HFF-Myc (cell line): ENCODE results near the gene IL1RAPL2.

Experiments
- DNase-seq: peaks from one replicate; pipeline ENCODE4 v3.0.0-alpha.2; 2011; ENCODE audit warnings: low read depth; ENCODE audit errors: extremely low read depth
- H3K4me3 ChIP-seq: replicated peaks from 2 replicates; pipeline ENCODE4 v1.5.1; 2011; ENCODE audit warnings: low read depth, mild to moderate bottlenecking, control low read depth, low read length
- TF ChIP-seq, protein P1 (sequence below): IDR thresholded peaks from 2 replicates; pipeline ENCODE4 v1.5.1; 2012; ENCODE audit warnings: mild to moderate bottlenecking, low read depth, low read length, control low read depth; ENCODE audit errors: missing control alignments

Gene IL1RAPL2

DNA sequence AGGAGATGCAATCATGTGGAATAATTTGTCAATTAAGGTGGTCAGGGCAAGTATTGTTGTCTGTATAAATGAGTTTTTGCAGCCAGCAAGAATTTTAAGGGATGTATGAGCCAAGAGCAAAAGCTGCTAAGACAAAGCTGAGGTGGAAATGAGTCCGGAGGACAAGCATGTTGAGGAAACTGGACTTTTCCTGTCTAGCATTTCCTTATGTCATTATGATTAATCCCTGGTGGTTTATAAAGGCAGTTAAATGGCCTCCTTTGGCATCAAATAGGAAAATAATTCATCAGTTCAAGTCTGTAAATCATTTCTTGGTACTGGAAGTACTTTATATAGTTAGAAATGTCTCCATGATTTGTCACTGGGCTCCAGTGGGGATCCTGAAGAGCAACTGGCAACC, 716.1 kb downstream of the IL1RAPL2 start:
- no peak for DNase-seq
- TF ChIP-seq, protein P1, sequence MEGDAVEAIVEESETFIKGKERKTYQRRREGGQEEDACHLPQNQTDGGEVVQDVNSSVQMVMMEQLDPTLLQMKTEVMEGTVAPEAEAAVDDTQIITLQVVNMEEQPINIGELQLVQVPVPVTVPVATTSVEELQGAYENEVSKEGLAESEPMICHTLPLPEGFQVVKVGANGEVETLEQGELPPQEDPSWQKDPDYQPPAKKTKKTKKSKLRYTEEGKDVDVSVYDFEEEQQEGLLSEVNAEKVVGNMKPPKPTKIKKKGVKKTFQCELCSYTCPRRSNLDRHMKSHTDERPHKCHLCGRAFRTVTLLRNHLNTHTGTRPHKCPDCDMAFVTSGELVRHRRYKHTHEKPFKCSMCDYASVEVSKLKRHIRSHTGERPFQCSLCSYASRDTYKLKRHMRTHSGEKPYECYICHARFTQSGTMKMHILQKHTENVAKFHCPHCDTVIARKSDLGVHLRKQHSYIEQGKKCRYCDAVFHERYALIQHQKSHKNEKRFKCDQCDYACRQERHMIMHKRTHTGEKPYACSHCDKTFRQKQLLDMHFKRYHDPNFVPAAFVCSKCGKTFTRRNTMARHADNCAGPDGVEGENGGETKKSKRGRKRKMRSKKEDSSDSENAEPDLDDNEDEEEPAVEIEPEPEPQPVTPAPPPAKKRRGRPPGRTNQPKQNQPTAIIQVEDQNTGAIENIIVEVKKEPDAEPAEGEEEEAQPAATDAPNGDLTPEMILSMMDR, result no peak
- no peak overlapping the region for H3K4me3 ChIP-seq

DNA sequence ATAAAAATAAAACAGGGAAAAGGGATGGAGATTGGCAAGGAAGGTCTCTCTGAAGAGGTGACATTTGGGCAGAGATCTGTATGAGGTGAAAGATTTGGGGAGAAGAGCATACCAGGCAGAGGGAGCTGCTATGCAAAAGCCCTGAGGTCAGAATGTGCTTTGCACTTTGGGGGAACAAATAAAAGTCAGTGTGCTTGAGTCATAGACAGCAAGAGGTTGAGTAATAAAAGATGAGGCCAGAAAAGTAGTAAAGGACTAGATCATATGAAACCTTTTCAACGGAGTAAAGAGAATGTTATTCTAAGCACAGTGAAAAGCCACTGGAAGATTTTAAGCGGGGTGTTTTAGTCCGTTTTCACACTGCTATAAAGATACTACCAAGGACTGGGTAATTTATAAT, 731.0 kb downstream of the IL1RAPL2 start:
- DNase-seq, result no peak
- TF ChIP-seq, protein P1, result no peak
- no peak overlapping the region for H3K4me3 ChIP-seq

DNA sequence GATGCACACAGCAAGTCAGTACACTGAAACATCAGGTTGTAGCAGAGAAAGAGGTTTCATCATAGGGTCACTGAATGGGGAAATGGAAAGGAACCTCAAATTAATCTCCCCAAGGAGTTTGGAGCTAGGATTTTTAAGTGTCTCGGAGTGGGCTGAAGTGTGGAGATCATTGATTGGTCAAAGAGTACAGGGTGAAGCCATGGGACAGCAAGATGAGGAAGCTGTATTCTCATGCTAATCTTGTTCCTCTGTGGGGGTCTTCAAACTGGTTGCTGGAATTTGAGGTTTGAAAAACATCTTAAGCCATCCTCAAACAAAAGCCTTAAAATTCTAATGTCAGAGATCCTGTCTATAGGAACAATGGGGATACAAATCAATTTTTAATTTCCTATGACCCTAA, 733.3 kb downstream of the IL1RAPL2 start:
- TF ChIP-seq, protein P1, result no peak
- no peak for DNase-seq
- H3K4me3 ChIP-seq, result no peak overlapping the region

DNA sequence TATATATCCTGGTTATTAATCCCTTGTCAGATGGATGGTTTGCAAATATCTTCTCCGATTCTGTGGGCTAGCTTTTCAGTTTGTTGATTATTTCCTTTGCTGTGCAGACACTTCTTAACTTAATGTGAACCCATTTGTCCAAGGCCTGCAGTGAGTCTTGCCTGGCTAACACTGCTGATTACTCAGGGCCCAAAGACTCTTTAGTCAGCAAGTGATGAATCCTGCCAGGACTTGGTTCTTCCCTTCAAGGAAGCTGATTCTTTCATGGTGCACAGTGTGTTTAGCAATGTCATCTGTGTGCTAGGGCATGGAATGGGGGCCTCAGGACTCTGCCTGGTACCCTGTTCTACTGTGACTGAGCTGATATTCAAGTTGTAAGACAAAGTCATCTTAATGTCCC, 736.2 kb downstream of the IL1RAPL2 start:
- no peak overlapping the region for H3K4me3 ChIP-seq
- TF ChIP-seq, protein P1, result no peak
- DNase-seq, result no peak

DNA sequence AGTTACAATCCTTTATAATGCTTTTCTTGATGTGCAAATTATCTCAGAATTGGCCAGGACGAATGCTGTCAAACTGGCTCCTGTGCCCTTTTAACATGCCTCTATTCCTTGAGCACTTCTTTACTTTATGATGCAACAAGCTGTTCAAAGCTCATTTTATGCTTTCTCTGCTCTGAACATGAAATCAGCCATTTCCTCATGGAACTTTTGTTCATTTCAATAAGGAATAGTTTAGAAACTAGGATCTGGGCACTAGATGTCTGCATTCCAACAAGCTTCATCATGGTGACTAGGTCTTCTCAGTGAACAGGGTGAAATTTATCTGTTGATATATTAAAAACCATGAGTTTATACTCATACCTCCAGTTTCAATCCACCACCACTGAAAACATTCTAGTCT, 741.8 kb downstream of the IL1RAPL2 start:
- no peak overlapping the region for H3K4me3 ChIP-seq
- no peak for DNase-seq
- TF ChIP-seq, protein P1, result no peak

DNA sequence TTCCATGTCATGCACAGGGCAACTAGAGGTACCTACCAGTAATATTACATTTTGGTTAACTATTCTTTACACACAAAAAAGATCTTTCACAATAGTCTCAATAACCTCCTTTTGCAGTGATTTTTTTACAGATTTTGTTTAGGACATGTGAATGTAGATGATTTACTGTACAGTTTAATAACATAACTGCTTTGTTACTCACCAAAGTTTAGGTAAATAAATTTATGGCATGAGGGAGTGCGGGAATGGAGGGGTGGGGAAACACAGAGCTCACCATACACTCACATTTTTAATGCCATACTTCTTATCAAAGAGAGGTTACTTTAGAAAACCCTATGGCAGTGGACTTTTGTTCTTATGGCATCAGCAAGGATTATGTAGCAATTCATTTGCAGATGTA, 747.6 kb downstream of the IL1RAPL2 start:
- TF ChIP-seq, protein P1, result no peak
- no peak for DNase-seq

DNA sequence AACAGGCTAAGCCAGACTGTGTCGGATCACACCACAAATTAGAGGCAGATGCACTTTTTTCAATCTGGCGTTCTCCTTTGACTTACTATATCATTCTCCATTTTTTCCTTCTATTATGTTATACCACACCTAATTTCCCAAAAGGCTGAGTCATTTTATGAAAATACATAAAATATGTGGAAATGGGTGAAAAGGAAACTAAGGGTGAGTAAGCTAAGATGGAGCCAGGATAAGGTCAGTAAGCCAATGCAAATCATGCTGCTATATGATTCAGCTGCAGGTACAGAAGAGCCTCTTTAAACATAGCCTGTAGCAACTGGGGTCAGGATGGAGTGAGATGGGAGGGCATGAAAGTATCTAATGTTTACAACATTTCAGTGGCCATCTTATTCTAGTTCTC, 748.5 kb downstream of the IL1RAPL2 start:
- no peak overlapping the region for H3K4me3 ChIP-seq

More for the DNA sequence above, 747.6 kb downstream of the IL1RAPL2 start:
- H3K4me3 ChIP-seq, result no peak overlapping the region

More for the DNA sequence above, 748.5 kb downstream of the IL1RAPL2 start:
- TF ChIP-seq, protein P1, result no peak
- no peak for DNase-seq
